ENCODE data around the gene TCF4.

DNA sequence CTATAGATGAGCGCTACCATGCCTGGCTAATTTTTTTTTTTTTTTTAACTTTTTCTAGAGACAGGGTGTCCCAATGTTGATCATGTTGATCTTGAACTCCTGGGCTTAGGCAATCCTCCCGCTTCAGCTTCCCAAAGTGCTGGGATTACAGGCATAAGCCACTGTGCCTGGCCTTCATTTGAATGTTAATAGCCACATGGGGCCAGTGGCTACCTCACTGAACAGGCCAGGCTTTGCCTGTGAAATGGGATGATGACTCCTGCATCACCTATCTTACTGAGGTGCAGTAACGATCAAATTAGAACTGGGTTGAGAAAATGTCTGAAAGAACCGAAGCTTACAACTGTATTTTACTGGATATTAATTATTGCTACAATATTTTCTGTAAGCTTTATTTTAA is 278.7 kb downstream of the TCF4 start:
- TF ChIP-seq, protein P1, sequence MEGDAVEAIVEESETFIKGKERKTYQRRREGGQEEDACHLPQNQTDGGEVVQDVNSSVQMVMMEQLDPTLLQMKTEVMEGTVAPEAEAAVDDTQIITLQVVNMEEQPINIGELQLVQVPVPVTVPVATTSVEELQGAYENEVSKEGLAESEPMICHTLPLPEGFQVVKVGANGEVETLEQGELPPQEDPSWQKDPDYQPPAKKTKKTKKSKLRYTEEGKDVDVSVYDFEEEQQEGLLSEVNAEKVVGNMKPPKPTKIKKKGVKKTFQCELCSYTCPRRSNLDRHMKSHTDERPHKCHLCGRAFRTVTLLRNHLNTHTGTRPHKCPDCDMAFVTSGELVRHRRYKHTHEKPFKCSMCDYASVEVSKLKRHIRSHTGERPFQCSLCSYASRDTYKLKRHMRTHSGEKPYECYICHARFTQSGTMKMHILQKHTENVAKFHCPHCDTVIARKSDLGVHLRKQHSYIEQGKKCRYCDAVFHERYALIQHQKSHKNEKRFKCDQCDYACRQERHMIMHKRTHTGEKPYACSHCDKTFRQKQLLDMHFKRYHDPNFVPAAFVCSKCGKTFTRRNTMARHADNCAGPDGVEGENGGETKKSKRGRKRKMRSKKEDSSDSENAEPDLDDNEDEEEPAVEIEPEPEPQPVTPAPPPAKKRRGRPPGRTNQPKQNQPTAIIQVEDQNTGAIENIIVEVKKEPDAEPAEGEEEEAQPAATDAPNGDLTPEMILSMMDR (IDR thresholded peaks at IDR 0.05; ENCODE audit: insufficient read depth, low read length) = no peak
- TF ChIP-seq POLR2AphosphoS5 (IDR thresholded peaks at IDR 0.05; ENCODE audit: low read depth) (no peak), SPI1 (IDR thresholded peaks at IDR 0.05; ENCODE audit: borderline replicate concordance, low read depth) (no peak), GABPA (IDR thresholded peaks at IDR 0.05; ENCODE audit: low read depth) (no peak)
- TF ChIP-seq, protein P2, sequence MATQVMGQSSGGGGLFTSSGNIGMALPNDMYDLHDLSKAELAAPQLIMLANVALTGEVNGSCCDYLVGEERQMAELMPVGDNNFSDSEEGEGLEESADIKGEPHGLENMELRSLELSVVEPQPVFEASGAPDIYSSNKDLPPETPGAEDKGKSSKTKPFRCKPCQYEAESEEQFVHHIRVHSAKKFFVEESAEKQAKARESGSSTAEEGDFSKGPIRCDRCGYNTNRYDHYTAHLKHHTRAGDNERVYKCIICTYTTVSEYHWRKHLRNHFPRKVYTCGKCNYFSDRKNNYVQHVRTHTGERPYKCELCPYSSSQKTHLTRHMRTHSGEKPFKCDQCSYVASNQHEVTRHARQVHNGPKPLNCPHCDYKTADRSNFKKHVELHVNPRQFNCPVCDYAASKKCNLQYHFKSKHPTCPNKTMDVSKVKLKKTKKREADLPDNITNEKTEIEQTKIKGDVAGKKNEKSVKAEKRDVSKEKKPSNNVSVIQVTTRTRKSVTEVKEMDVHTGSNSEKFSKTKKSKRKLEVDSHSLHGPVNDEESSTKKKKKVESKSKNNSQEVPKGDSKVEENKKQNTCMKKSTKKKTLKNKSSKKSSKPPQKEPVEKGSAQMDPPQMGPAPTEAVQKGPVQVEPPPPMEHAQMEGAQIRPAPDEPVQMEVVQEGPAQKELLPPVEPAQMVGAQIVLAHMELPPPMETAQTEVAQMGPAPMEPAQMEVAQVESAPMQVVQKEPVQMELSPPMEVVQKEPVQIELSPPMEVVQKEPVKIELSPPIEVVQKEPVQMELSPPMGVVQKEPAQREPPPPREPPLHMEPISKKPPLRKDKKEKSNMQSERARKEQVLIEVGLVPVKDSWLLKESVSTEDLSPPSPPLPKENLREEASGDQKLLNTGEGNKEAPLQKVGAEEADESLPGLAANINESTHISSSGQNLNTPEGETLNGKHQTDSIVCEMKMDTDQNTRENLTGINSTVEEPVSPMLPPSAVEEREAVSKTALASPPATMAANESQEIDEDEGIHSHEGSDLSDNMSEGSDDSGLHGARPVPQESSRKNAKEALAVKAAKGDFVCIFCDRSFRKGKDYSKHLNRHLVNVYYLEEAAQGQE (IDR thresholded peaks at IDR 0.05; ENCODE audit: insufficient replicate concordance, low read depth) = no peak

Data from HL-60 (cell line).